ENCODE data around the gene S100A5.

DNA sequence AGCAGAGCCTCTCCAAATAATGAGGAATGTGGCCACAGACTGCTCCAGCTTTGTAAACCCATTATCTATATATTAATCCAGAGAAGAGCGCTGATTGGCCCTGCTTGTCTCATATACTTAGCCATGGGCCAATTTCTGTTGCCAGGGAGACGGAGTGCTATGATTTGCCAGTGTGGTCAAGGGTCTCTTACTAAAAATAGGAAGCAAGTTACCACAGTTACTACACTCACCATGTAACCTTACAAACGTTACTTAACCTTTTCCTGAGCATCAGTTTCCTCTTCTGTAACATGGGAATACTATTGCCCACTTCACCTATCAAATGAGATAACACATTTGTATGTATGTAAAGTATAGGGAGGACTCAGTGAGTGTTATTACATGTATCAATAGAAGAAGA, 32.6 kb upstream of the S100A5 start:
- TF ChIP-seq, protein P1, sequence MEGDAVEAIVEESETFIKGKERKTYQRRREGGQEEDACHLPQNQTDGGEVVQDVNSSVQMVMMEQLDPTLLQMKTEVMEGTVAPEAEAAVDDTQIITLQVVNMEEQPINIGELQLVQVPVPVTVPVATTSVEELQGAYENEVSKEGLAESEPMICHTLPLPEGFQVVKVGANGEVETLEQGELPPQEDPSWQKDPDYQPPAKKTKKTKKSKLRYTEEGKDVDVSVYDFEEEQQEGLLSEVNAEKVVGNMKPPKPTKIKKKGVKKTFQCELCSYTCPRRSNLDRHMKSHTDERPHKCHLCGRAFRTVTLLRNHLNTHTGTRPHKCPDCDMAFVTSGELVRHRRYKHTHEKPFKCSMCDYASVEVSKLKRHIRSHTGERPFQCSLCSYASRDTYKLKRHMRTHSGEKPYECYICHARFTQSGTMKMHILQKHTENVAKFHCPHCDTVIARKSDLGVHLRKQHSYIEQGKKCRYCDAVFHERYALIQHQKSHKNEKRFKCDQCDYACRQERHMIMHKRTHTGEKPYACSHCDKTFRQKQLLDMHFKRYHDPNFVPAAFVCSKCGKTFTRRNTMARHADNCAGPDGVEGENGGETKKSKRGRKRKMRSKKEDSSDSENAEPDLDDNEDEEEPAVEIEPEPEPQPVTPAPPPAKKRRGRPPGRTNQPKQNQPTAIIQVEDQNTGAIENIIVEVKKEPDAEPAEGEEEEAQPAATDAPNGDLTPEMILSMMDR (IDR thresholded peaks at IDR 0.05; ENCODE audit: borderline replicate concordance, extremely low read depth, low read length, poor library complexity, severe bottlenecking), result no peak
- no peak for TF ChIP-seq EZH2 (IDR thresholded peaks at IDR 0.05; ENCODE audit: borderline replicate concordance, low read depth, low read length, severe bottlenecking)
